OCI-LY7 (cell line): ENCODE results near the gene CCDC9B. TPM values are rescaled to one million over a fixed set of nuclear protein-coding genes. Genes with fewer than 3 reads are reported as not detected.

Source experiments
- BruUV-seq: library from RNA; stranded (reverse); fragments of 400-500 nt; replicated peaks from 2 replicates; lab custom pipeline; 2021; lab: Mats Ljungman, UMichigan
- CTCF ChIA-PET: fragments of 300-600 bp; sonication (Branson Sonifier 250); formaldehyde crosslinking; loops from one replicate; lab custom pipeline; 2022; ENCODE audit warnings: antibody characterized with exemption; ENCODE audit not compliant: unreplicated experiment; lab: Charles Lee
- POLR2A ChIA-PET: fragments of 300-600 bp; sonication (Branson Sonifier 250); formaldehyde crosslinking; loops from one replicate; lab custom pipeline; 2022; ENCODE audit warnings: antibody characterized with exemption; lab: Charles Lee
- DNase-seq: peaks from one replicate; pipeline ENCODE4 v3.0.0-alpha.2; 2015; ENCODE audit warnings: low spot score
- H2AFZ ChIP-seq: fragments of 200-600 bp; sonication (generic), shearing (Covaris generic); 2 replicates; pipeline ENCODE4 v1.6.1; 2014; ENCODE audit warnings: mild to moderate bottlenecking, antibody characterized with exemption, low read length, moderate library complexity
- H3K27ac ChIP-seq: fragments of 200-600 bp; sonication (generic); 2 replicates; pipeline ENCODE4 v1.5.1; 2014; ENCODE audit warnings: mixed run types, low read depth, mild to moderate bottlenecking, moderate library complexity, low read length, inconsistent platforms; ENCODE audit not compliant: poor library complexity, severe bottlenecking
- H3K36me3 ChIP-seq: fragments of 200-600 bp; sonication (generic); 2 replicates; pipeline ENCODE4 v1.6.1; 2014; ENCODE audit warnings: mild to moderate bottlenecking, antibody characterized with exemption, low read length, moderate library complexity, mixed read lengths; ENCODE audit not compliant: insufficient read depth
- H3K4me1 ChIP-seq: fragments of 200-600 bp; sonication (generic); 2 replicates; pipeline ENCODE4 v1.5.1; 2014; ENCODE audit warnings: mild to moderate bottlenecking, low read length; ENCODE audit not compliant: insufficient read depth, poor library complexity, severe bottlenecking
- H3K4me2 ChIP-seq: fragments of 200-600 bp; sonication (generic); 2 replicates; pipeline ENCODE4 v1.6.1; 2014; ENCODE audit warnings: mild to moderate bottlenecking, low read length
- H3K4me3 ChIP-seq: fragments of 200-600 bp; sonication (generic); 2 replicates; pipeline ENCODE4 v1.5.1; 2014; ENCODE audit warnings: mild to moderate bottlenecking, low read depth, low read length; ENCODE audit not compliant: poor library complexity, severe bottlenecking
- H3K79me2 ChIP-seq: fragments of 200-600 bp; sonication (generic); 2 replicates; pipeline ENCODE4 v1.6.1; 2016; ENCODE audit warnings: low read depth, mild to moderate bottlenecking, low read length, moderate library complexity, mixed read lengths; ENCODE audit not compliant: insufficient read depth
- H3K9me2 ChIP-seq: fragments of 200-600 bp; sonication (generic); 2 replicates; pipeline ENCODE4 v1.6.1; 2016; ENCODE audit warnings: mild to moderate bottlenecking, low read length, mixed read lengths; ENCODE audit not compliant: insufficient read depth
- H3K9me3 ChIP-seq: fragments of 200-600 bp; sonication (generic); 2 replicates; pipeline ENCODE4 v1.6.1; 2014; ENCODE audit warnings: mild to moderate bottlenecking, mixed run types, low read length, mixed read lengths
- H4K20me1 ChIP-seq: fragments of 200-600 bp; sonication (generic); 2 replicates; pipeline ENCODE4 v1.6.1; 2014; ENCODE audit warnings: mild to moderate bottlenecking, antibody characterized with exemption, low read length, moderate library complexity, mixed read lengths; ENCODE audit not compliant: insufficient read depth
- EZH2phosphoT487 ChIP-seq: fragments of 200-600 bp; sonication (generic); IDR thresholded peaks from 2 replicates; pipeline ENCODE4 v1.6.1; 2018; ENCODE audit warnings: low read depth, borderline replicate concordance, mild to moderate bottlenecking, mixed run types, antibody characterized with exemption, low read length, moderate library complexity, mixed read lengths
- intact Hi-C: fragments of 100-400 bp; cut with micrococcal nuclease; formaldehyde crosslinking; loops from one replicate; pipeline ENCODE4 v1.10.0; 2022; ENCODE audit not compliant: unreplicated experiment
- total RNA-seq, 2 experiments: library from RNA; depleted of rRNA in 1 of 2; stranded (reverse); fragments of >200 nt in 1 of 2; shearing (Covaris generic) in 1 of 2; gene quantifications; 2 replicates each; pipeline ENCODE4 v1.2.3, GENCODE V29; 2014 to 2022
- TF ChIP-seq, protein P1 (sequence below): fragments of 200-600 bp; sonication (generic); conservative IDR thresholded peaks from 2 replicates; pipeline ENCODE4 v1.5.1; 2014; ENCODE audit warnings: mild to moderate bottlenecking, antibody characterized with exemption, low read length, moderate library complexity, mixed read lengths

The CCDC9B gene
- total RNA-seq, 2 experiments from 2014 or later, result 1.4 TPM; not detected in 1

DNA sequence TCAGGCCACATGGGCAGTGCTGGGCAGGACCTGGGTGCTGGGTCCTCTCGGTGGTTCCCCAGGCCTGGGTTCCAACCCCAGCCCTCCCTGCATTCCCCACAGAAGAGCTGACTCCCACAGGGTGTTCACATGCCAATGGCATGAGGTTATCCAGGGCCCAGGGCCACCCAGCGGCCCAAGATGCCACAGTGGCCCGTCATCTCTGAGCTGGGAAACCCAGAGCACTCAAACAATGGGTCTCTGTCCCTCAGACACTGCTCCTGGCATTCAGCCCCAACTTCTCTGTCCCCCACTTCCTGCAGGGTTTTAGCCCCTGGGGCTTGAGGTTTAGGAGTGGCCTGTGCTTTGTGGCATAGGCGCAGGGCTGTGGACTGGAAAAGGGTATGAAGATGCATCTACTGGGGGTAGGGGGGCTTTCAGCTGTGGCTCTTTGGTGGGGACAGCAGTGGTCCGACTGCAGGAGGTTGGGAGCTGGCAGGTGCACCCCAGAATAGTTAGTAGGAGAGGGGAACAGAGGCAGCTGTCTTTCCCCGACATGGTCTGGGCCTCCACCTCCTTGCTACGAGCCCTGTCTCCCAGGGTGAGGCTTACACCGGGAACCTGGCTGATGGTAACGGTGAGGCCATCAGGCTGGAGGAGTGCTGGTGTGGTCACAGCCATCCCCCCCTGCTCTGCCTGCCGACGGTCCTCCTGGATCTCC is 1.7 kb downstream of the CCDC9B start:
- no TSS peak for BruUV-seq
- H3K27ac ChIP-seq, result no peak overlapping the region
- TF ChIP-seq EZH2phosphoT487, result no peak
- TF ChIP-seq, protein P1, sequence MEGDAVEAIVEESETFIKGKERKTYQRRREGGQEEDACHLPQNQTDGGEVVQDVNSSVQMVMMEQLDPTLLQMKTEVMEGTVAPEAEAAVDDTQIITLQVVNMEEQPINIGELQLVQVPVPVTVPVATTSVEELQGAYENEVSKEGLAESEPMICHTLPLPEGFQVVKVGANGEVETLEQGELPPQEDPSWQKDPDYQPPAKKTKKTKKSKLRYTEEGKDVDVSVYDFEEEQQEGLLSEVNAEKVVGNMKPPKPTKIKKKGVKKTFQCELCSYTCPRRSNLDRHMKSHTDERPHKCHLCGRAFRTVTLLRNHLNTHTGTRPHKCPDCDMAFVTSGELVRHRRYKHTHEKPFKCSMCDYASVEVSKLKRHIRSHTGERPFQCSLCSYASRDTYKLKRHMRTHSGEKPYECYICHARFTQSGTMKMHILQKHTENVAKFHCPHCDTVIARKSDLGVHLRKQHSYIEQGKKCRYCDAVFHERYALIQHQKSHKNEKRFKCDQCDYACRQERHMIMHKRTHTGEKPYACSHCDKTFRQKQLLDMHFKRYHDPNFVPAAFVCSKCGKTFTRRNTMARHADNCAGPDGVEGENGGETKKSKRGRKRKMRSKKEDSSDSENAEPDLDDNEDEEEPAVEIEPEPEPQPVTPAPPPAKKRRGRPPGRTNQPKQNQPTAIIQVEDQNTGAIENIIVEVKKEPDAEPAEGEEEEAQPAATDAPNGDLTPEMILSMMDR, result no peak
- no peaks in the 10 kb centered on the region for H4K20me1 ChIP-seq
- POLR2A ChIA-PET, result no interaction called here
- no peaks in the 10 kb centered on the region for H3K9me3 ChIP-seq
- no peaks in the 10 kb centered on the region for H3K9me2 ChIP-seq
- intact Hi-C loops, result loop anchor here (1.0 kb wide), 2 partner anchors 18 to 60 kb away; no protein-coding TSS in a partner anchor
- no peaks in the 10 kb centered on the region for H3K79me2 ChIP-seq
- no peak overlapping the region for H3K4me3 ChIP-seq
- no peak overlapping the region for H2AFZ ChIP-seq
- DNase-seq, result no peak
- H3K36me3 ChIP-seq, result no peaks in the 10 kb centered on the region
- H3K4me1 ChIP-seq, result peaks cover 10% of the 10 kb centered on the region
- H3K4me2 ChIP-seq, result no peak overlapping the region
- CTCF ChIA-PET, result interaction anchor here (1.1 to 1.6 kb wide), 2 partner anchors 16 to 19 kb away, joined by 3 to 5 read pairs; no protein-coding TSS in a partner anchor

- CTCF ChIA-PET, result interaction anchor here (0.6 to 1.6 kb wide), 8 partner anchors 10 to 59 kb away, joined by 3 to 5 read pairs (median 4); partner anchors contain the start of genes INAFM2 and PLCB2
- no peak overlapping the region for H3K27ac ChIP-seq
- H3K4me2 ChIP-seq, result peak overlapping the region; percentile 35; the same call in 1 of the 2 replicates
- DNase-seq, result peak; percentile 81
- BruUV-seq, result no TSS peak
- no peak overlapping the region for H3K4me3 ChIP-seq
- no peaks in the 10 kb centered on the region for H3K36me3 ChIP-seq
- POLR2A ChIA-PET, result interaction anchor here (0.5 to 1.3 kb wide), 3 partner anchors 11 to 150 kb away, joined by 3 to 5 read pairs (median 3); partner anchors contain the start of gene INAFM2
- TF ChIP-seq, protein P1, result peak; percentile 94
- TF ChIP-seq EZH2phosphoT487, result no peak
- H3K9me3 ChIP-seq, result no peaks in the 10 kb centered on the region
- intact Hi-C loops, result loop anchor here (1.0 kb wide), 2 partner anchors 17 to 59 kb away; no protein-coding TSS in a partner anchor
- H3K4me1 ChIP-seq, result peaks cover 13% of the 10 kb centered on the region
- H3K9me2 ChIP-seq, result no peaks in the 10 kb centered on the region
- H4K20me1 ChIP-seq, result no peaks in the 10 kb centered on the region
- H3K79me2 ChIP-seq, result no peaks in the 10 kb centered on the region
- peak overlapping the region; percentile 72 for H2AFZ ChIP-seq
Observed at GRCh38 chr15:40338041-40338657, 2.6 kb downstream of the CCDC9B start.
